ENCODE results near the gene TBATA. TPM values are rescaled to one million over a fixed set of nuclear protein-coding genes. Genes with fewer than 3 reads are reported as not detected.

The TBATA gene
- polyA plus RNA-seq, 3 donors, result not detected

DNA sequence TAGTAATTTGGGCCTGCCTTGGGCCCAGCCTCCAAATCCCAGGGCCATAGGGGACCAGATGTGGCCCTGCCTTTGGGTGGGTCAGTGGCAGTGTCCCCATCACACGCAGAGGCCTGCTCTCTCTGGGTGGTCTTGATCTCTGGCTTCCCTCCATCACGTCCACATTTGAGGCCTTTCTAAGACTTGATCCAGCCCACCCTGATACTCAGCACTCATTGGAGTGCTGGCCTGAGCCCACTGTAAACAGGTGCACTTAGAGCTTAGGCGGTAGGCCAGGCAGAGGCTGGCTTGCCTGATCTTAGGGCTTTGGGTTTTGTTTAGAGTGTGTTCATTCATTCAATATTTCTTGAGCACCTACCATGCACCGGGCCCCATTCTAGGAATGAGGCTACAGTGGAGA is 52.6 kb downstream of the TBATA start:
- Histone ChIP-seq H3K4me3 (replicated peaks in 1 of 3; ENCODE audit: low read depth in 2 of 3, low read length in 3 of 3) (no peak overlapping the region), H3K9me3 (replicated peaks in 1 of 2; ENCODE audit: control insufficient read depth in 1 of 2, insufficient read depth in 1 of 2, low read length in 2 of 2) (no peaks in the 10 kb centered on the region), H3K4me2 (replicated peaks; ENCODE audit: extremely low read depth, low read length, poor library complexity, severe bottlenecking) (no peak overlapping the region), H3K79me2 (ENCODE audit: insufficient read depth, low read length) (no peaks in the 10 kb centered on the region), H3K27ac (ENCODE audit: low read depth in 1 of 2, low read length in 2 of 2) (no peak overlapping the region), H3K27me3 (ENCODE audit: control insufficient read depth in 2 of 2, insufficient read depth in 2 of 2, low read length in 2 of 2) (no peaks in the 10 kb centered on the region), H2AFZ (ENCODE audit: insufficient read depth, low read depth, low read length, poor library complexity, severe bottlenecking) (no peak overlapping the region), H4K20me1 (ENCODE audit: insufficient read depth, low read length) (no peaks in the 10 kb centered on the region), H3K36me3 (replicated peaks in 1 of 2; ENCODE audit: control insufficient read depth in 1 of 2, insufficient read depth in 2 of 2, low read length in 2 of 2) (no peaks in the 10 kb centered on the region), H3K4me1 (ENCODE audit: control insufficient read depth in 1 of 2, insufficient read depth in 2 of 2, low read length in 2 of 2) (no peaks in the 10 kb centered on the region), H3K9ac (ENCODE audit: insufficient read depth, low read length, poor library complexity, severe bottlenecking) (no peak overlapping the region)
- DNase-seq, result no peak
- no peaks in the 10 kb centered on the region for H3K4me1 Mint-ChIP-seq
- H3K9me3 Mint-ChIP-seq, result no peaks in the 10 kb centered on the region
- no peak overlapping the region for H3K4me3 Mint-ChIP-seq
- no peaks in the 10 kb centered on the region for H3K36me3 Mint-ChIP-seq
- no peak overlapping the region for H3K27ac Mint-ChIP-seq
- intact Hi-C loops (cut with micrococcal nuclease), result no loop called here
- 94% methylated on average over 4 of the region's 4 CpGs for WGBS (ENCODE audit: insufficient coverage)
- TF ChIP-seq, protein P1, sequence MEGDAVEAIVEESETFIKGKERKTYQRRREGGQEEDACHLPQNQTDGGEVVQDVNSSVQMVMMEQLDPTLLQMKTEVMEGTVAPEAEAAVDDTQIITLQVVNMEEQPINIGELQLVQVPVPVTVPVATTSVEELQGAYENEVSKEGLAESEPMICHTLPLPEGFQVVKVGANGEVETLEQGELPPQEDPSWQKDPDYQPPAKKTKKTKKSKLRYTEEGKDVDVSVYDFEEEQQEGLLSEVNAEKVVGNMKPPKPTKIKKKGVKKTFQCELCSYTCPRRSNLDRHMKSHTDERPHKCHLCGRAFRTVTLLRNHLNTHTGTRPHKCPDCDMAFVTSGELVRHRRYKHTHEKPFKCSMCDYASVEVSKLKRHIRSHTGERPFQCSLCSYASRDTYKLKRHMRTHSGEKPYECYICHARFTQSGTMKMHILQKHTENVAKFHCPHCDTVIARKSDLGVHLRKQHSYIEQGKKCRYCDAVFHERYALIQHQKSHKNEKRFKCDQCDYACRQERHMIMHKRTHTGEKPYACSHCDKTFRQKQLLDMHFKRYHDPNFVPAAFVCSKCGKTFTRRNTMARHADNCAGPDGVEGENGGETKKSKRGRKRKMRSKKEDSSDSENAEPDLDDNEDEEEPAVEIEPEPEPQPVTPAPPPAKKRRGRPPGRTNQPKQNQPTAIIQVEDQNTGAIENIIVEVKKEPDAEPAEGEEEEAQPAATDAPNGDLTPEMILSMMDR (IDR thresholded peaks at IDR 0.05), result no peak
- H3K27me3 Mint-ChIP-seq (ENCODE audit: low read depth in 3 of 3), result peaks cover 0 to 3% (median 2%) of the 10 kb centered on the region in 3 donors

DNA sequence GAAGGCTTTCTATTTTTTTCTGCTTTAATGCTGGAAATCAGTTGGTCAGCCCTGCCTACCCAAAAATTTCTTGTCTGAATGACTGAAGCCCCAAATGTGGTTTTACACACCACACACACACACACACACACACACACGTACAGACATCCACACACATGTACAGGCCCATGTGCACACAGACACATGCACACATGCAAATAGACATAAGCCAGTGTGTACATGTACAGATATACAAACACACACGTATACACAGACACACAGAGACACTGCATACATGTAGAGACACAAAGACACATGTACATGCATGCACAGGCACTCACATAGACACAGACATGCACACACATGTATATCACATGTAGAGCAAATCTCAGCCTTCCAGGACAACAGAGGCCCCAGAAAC is 54.2 kb downstream of the TBATA start:
- no peaks in the 10 kb centered on the region for H3K27me3 ChIP-seq (ENCODE audit: control insufficient read depth in 2 of 2, insufficient read depth in 2 of 2, low read length in 2 of 2)
- 65% methylated on average over 2 of the region's 2 CpGs for WGBS (ENCODE audit: insufficient coverage)
- H3K36me3 ChIP-seq (replicated peaks in 1 of 2; ENCODE audit: control insufficient read depth in 1 of 2, insufficient read depth in 2 of 2, low read length in 2 of 2), result no peaks in the 10 kb centered on the region
- H2AFZ ChIP-seq (ENCODE audit: insufficient read depth, low read depth, low read length, poor library complexity, severe bottlenecking), result no peak overlapping the region
- no peak overlapping the region for H3K9ac ChIP-seq (ENCODE audit: insufficient read depth, low read length, poor library complexity, severe bottlenecking)
- peaks cover 0 to 3% (median 3%) of the 10 kb centered on the region in 3 donors for H3K27me3 Mint-ChIP-seq (ENCODE audit: low read depth in 3 of 3)
- no peaks in the 10 kb centered on the region for H4K20me1 ChIP-seq (ENCODE audit: insufficient read depth, low read length)
- no peak overlapping the region for H3K4me3 Mint-ChIP-seq
- H3K27ac Mint-ChIP-seq, result no peak overlapping the region
- no peak overlapping the region for H3K4me3 ChIP-seq (replicated peaks in 1 of 3; ENCODE audit: low read depth in 2 of 3, low read length in 3 of 3)
- no peaks in the 10 kb centered on the region for H3K79me2 ChIP-seq (ENCODE audit: insufficient read depth, low read length)
- no peak overlapping the region for H3K27ac ChIP-seq (ENCODE audit: low read depth in 1 of 2, low read length in 2 of 2)
- no peaks in the 10 kb centered on the region for H3K9me3 Mint-ChIP-seq
- H3K4me1 ChIP-seq (ENCODE audit: control insufficient read depth in 1 of 2, insufficient read depth in 2 of 2, low read length in 2 of 2), result no peaks in the 10 kb centered on the region
- intact Hi-C loops (cut with micrococcal nuclease), result no loop called here
- H3K4me1 Mint-ChIP-seq, result no peaks in the 10 kb centered on the region
- no peak for DNase-seq
- TF ChIP-seq, protein P1 (IDR thresholded peaks at IDR 0.05), result no peak
- no peaks in the 10 kb centered on the region for H3K9me3 ChIP-seq (replicated peaks in 1 of 2; ENCODE audit: control insufficient read depth in 1 of 2, insufficient read depth in 1 of 2, low read length in 2 of 2)
- H3K4me2 ChIP-seq (replicated peaks; ENCODE audit: extremely low read depth, low read length, poor library complexity, severe bottlenecking), result no peak overlapping the region
- H3K36me3 Mint-ChIP-seq, result no peaks in the 10 kb centered on the region
